GM12878 (cell line): ENCODE data around the gene TXNDC15. TPM values are rescaled to one million over a fixed set of nuclear protein-coding genes. Genes with fewer than 3 reads are reported as not detected.

Experiments
- ATAC-seq: fragments of 200-7000 bp; cut with Tn5 transposase; 3 replicates; pipeline ENCODE4 v1.9.1; 2020; ENCODE audit warnings: mild to moderate bottlenecking, moderate library complexity
- BruUV-seq: library from RNA; stranded (reverse); fragments of 400-500 nt; replicated peaks from 2 replicates; lab custom pipeline; 2021; lab: Mats Ljungman, UMichigan
- CTCF ChIA-PET: fragments of 300-600 bp; sonication (Branson Sonifier 250); formaldehyde crosslinking; extraction: SDS; loops from one replicate; lab custom pipeline; 2021; ENCODE audit warnings: inconsistent platforms; lab: Yijun Ruan, JAX
- POLR2A ChIA-PET: fragments of 350-600 bp; formaldehyde crosslinking; extraction: SDS; loops from one replicate; lab custom pipeline; 2021; ENCODE audit warnings: inconsistent platforms; lab: Charles Lee
- RAD21 ChIA-PET: fragments of 300-600 bp; sonication (Branson Sonifier 250); formaldehyde crosslinking; loops from one replicate; lab custom pipeline; 2023; ENCODE audit warnings: antibody characterized with exemption; ENCODE audit not compliant: unreplicated experiment; lab: Charles Lee
- SMC1A ChIA-PET: fragments of 300-600 bp; sonication (Branson Sonifier 250); formaldehyde crosslinking; loops from one replicate; lab custom pipeline; 2023; ENCODE audit not compliant: unreplicated experiment, uncharacterized antibody; lab: Charles Lee
- DNase-seq: peaks from one replicate; pipeline ENCODE4 v3.0.0-alpha.2; 2011; ENCODE audit warnings: low read depth, low spot score
- FAIRE-seq: peaks from 3 replicates; lab custom pipeline; 2011; peaks lifted over from hg19 to GRCh38; lab: Jason Lieb, UNC
- H2AFZ ChIP-seq: 2 replicates; pipeline ENCODE4 v1.6.0; 2011; ENCODE audit warnings: low read depth, low read length, control low read depth; ENCODE audit not compliant: control insufficient read depth
- H3K27ac ChIP-seq: 2 replicates; pipeline ENCODE4 v1.5.1; 2011; ENCODE audit warnings: control low read depth; ENCODE audit not compliant: control insufficient read depth, insufficient read depth
- H3K27me3 ChIP-seq, 2 experiments: replicated peaks in 1 of 2; 2 replicates each; pipeline versions ENCODE4 v1.6.0 to v1.6.1; 2011; ENCODE audit warnings: low read length in 1 of 2; ENCODE audit not compliant: control insufficient read depth in 2 of 2, insufficient read depth in 2 of 2
- H3K36me3 ChIP-seq, 2 experiments: 2 replicates each; pipeline ENCODE4 v1.5.1; 2011; ENCODE audit warnings: low read length in 1 of 2; ENCODE audit not compliant: control insufficient read depth in 2 of 2, insufficient read depth in 2 of 2
- H3K4me1 ChIP-seq: 2 replicates; pipeline ENCODE4 v1.6.1; 2011; ENCODE audit warnings: mild to moderate bottlenecking, low read length, moderate library complexity, mixed read lengths; ENCODE audit not compliant: control insufficient read depth, insufficient read depth
- H3K4me2 ChIP-seq: 2 replicates; pipeline ENCODE4 v1.6.0; 2011; ENCODE audit warnings: control low read depth; ENCODE audit not compliant: control insufficient read depth, insufficient read depth
- H3K4me3 ChIP-seq: fragments of 200-600 bp; sonication (generic); 2 replicates; pipeline ENCODE4 v1.5.1; 2016
- H3K79me2 ChIP-seq: 2 replicates; pipeline ENCODE4 v1.6.0; 2011; ENCODE audit warnings: low read length; ENCODE audit not compliant: control insufficient read depth, insufficient read depth
- H3K9ac ChIP-seq: 2 replicates; pipeline ENCODE4 v1.8.0; 2011; ENCODE audit warnings: low read length, control low read depth, mixed read lengths; ENCODE audit not compliant: control insufficient read depth, insufficient read depth
- H3K9me3 ChIP-seq: replicated peaks from 3 replicates; pipeline ENCODE4 v1.5.1; 2011; ENCODE audit warnings: mild to moderate bottlenecking, low read length; ENCODE audit not compliant: control insufficient read depth, insufficient read depth
- H4K20me1 ChIP-seq: 2 replicates; pipeline ENCODE4 v1.6.0; 2011; ENCODE audit not compliant: control insufficient read depth, insufficient read depth
- ESRRA ChIP-seq: IDR thresholded peaks from 2 replicates; pipeline ENCODE4 v1.6.1; 2012; ENCODE audit warnings: mild to moderate bottlenecking, low read length, improper control_type of control experiment
- NFIC ChIP-seq: IDR thresholded peaks from 2 replicates; pipeline ENCODE4 v1.6.1; 2012; ENCODE audit warnings: low read depth, mild to moderate bottlenecking, inconsistent platforms, low read length, moderate library complexity
- WGBS: methylation state at CpG from one replicate; pipeline ENCODE4 v1.1.6; 2016; ENCODE audit warnings: low lambda C conversion rate; ENCODE audit not compliant: insufficient replicate concordance, insufficient coverage; ENCODE audit errors: missing lambda C conversion rate; 5-methylcytosine and 5-hydroxymethylcytosine counted together
- in situ Hi-C: fragments of 300-500 bp; cut with MboI; formaldehyde crosslinking; loops from 9 replicates; pipeline ENCODE4 v1.14.3; 2018; ENCODE audit warnings: mixed read lengths
- intact Hi-C: fragments of 100-400 bp; cut with micrococcal nuclease; formaldehyde crosslinking; loops from one replicate; pipeline ENCODE4 v1.14.2; 2022; ENCODE audit not compliant: unreplicated experiment
- polyA plus RNA-seq, 11 experiments: library from polyadenylated mRNA; depleted of rRNA in 4 of 11; unstranded in 6 of 11; stranded (reverse) in 5 of 11; fragments of >200 nt; fragmentation: Nextera tagmentation in 4 of 11; fragmentation: Illumina TruSeq in 1 of 11; extraction: Ambion mirVana in 4 of 11; extraction: Trizol in 1 of 11; gene quantifications; 1 replicate in 1 of 11; 2 replicates in 10 of 11; pipeline versions ENCODE4 v1.2.1 to v1.2.3, GENCODE V29; 2011 to 2016; ENCODE audit warnings: inconsistent platforms in 2 of 11, missing spikeins in 2 of 11, low read depth in 1 of 11
- total RNA-seq, 4 experiments: library from RNA; depleted of rRNA in 3 of 4; stranded (reverse); fragments of >200 nt in 3 of 4; fragmentation: Illumina TruSeq in 1 of 4; extraction: Trizol in 1 of 4; gene quantifications; 2 replicates each; pipeline versions ENCODE4 v1.2.1 to v1.2.3, GENCODE V29; 2013 to 2021
- TF ChIP-seq, protein P1 (sequence below): fragments of 450-650 bp; IDR thresholded peaks from 2 replicates; pipeline ENCODE4 v1.6.1; 2017; ENCODE audit warnings: mild to moderate bottlenecking
- TF ChIP-seq, protein P2 (sequence below): IDR thresholded peaks from 2 replicates; pipeline ENCODE4 v1.6.1; 2011; ENCODE audit warnings: mild to moderate bottlenecking, low read depth, low read length, moderate library complexity; ENCODE audit not compliant: insufficient replicate concordance

Gene TXNDC15
- total and polyA plus RNA-seq, 10 of the 15 experiments (the other 5 are each of a cell fraction or from before 2014, with no cell fraction given): 8.1 to 60.6 (median 38.1) TPM

DNA sequence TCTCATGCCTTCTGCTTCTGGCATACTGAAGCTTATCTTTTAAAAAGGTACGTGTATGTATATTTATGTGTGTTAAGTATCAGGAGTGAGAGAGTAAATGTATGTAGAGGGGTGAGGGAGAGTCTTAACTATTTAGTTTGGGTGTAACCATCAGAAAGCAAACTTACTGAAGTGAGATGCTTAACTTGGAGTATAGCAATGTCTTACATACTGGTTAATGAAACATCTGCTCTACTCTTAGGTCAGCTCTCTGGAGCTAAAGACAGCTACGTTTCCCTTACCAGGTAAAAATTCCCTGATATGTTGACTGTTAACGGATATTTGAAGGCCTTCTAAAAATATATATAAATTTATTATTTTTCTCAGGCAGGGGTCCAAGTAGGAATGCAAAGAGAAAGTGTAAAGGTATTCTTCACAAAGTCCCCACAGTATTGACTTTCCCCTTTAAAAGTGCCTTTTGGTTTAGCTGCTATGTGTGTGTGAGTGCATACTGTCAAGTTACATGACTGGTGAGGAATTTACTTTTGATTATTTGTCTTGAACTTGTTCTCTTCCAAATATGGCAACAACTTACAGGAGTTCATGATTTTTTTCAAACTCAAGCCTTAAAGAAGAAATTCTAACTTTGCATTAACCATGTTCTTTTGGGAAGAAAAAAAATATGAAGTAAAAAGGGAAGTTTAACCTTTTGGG, 40.7 kb upstream of the TXNDC15 start:
- WGBS: 64% methylated on average over 3 of the region's 3 CpGs
- ATAC-seq (no peak), FAIRE-seq (no peak), DNase-seq (no peak)
- Histone ChIP-seq H3K9me3 (no peaks in the 10 kb centered on the region), H3K4me2 (no peak overlapping the region), H3K4me3 (no peak overlapping the region), H3K9ac (no peak overlapping the region), H3K36me3 (peaks cover 0 to 2% of the 10 kb centered on the region in 2 experiments; a peak in 3 of 4 replicates), H2AFZ (no peak overlapping the region), H3K27ac (no peak overlapping the region), H3K27me3 (no peaks in the 10 kb centered on the region), H4K20me1 (no peaks in the 10 kb centered on the region), H3K4me1 (no peaks in the 10 kb centered on the region), H3K79me2 (no peaks in the 10 kb centered on the region)
- TF ChIP-seq NFIC: no peak
- TF ChIP-seq ESRRA: no peak
- TF ChIP-seq, protein P1, sequence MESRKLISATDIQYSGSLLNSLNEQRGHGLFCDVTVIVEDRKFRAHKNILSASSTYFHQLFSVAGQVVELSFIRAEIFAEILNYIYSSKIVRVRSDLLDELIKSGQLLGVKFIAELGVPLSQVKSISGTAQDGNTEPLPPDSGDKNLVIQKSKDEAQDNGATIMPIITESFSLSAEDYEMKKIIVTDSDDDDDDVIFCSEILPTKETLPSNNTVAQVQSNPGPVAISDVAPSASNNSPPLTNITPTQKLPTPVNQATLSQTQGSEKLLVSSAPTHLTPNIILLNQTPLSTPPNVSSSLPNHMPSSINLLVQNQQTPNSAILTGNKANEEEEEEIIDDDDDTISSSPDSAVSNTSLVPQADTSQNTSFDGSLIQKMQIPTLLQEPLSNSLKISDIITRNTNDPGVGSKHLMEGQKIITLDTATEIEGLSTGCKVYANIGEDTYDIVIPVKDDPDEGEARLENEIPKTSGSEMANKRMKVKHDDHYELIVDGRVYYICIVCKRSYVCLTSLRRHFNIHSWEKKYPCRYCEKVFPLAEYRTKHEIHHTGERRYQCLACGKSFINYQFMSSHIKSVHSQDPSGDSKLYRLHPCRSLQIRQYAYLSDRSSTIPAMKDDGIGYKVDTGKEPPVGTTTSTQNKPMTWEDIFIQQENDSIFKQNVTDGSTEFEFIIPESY: no peak
- TF ChIP-seq, protein P2, sequence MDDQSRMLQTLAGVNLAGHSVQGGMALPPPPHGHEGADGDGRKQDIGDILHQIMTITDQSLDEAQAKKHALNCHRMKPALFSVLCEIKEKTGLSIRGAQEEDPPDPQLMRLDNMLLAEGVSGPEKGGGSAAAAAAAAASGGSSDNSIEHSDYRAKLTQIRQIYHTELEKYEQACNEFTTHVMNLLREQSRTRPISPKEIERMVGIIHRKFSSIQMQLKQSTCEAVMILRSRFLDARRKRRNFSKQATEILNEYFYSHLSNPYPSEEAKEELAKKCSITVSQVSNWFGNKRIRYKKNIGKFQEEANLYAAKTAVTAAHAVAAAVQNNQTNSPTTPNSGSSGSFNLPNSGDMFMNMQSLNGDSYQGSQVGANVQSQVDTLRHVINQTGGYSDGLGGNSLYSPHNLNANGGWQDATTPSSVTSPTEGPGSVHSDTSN: no peak
- ChIA-PET RAD21 (no interaction called here), CTCF (interaction anchor here (0.8 to 2.1 kb wide), 3 partner anchors 8 to 18 kb away, joined by 3 to 6 read pairs (median 6); no protein-coding TSS in a partner anchor), SMC1A (interaction anchor here (0.7 kb wide), 1 partner anchor 158 kb away, joined by 3 read pairs; no protein-coding TSS in a partner anchor), POLR2A (no interaction called here)
- intact Hi-C loops: no loop called here
- BruUV-seq: no TSS peak
- in situ Hi-C loops: no loop called here
